Measurements from ENCODE around the gene RNPEPL1.

The RNPEPL1 gene

GRCh38 chr2:240579071-240579762, 10.9 kb downstream of the RNPEPL1 start:
- TF ChIP-seq ZNF654 (tag by site-specific recombination; IDR thresholded peaks at IDR 0.05; ENCODE audit: low read depth) = no peak
- TF ChIP-seq, protein P1, sequence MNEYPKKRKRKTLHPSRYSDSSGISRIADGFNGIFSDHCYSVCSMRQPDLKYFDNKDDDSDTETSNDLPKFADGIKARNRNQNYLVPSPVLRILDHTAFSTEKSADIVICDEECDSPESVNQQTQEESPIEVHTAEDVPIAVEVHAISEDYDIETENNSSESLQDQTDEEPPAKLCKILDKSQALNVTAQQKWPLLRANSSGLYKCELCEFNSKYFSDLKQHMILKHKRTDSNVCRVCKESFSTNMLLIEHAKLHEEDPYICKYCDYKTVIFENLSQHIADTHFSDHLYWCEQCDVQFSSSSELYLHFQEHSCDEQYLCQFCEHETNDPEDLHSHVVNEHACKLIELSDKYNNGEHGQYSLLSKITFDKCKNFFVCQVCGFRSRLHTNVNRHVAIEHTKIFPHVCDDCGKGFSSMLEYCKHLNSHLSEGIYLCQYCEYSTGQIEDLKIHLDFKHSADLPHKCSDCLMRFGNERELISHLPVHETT (tag by site-specific recombination; IDR thresholded peaks at IDR 0.05) = no peak
- TF ChIP-seq, protein P2, sequence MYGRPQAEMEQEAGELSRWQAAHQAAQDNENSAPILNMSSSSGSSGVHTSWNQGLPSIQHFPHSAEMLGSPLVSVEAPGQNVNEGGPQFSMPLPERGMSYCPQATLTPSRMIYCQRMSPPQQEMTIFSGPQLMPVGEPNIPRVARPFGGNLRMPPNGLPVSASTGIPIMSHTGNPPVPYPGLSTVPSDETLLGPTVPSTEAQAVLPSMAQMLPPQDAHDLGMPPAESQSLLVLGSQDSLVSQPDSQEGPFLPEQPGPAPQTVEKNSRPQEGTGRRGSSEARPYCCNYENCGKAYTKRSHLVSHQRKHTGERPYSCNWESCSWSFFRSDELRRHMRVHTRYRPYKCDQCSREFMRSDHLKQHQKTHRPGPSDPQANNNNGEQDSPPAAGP (tag by site-specific recombination; IDR thresholded peaks at IDR 0.05) = no peak
- TF ChIP-seq ZNF404 (tag by site-specific recombination; IDR thresholded peaks at IDR 0.05) = no peak
- TF ChIP-seq ZNF121 (tag by site-specific recombination; IDR thresholded peaks at IDR 0.05) = no peak
- TF ChIP-seq ZNF664 (tag by site-specific recombination; IDR thresholded peaks at IDR 0.05) = no peak
- no peak for TF ChIP-seq HOXD13 (CRISPR knock-in tag; IDR thresholded peaks at IDR 0.05; ENCODE audit: borderline replicate concordance)
- TF ChIP-seq MYNN (tag by site-specific recombination; IDR thresholded peaks at IDR 0.05; ENCODE audit: borderline replicate concordance) = no peak
- TF ChIP-seq, protein P3, sequence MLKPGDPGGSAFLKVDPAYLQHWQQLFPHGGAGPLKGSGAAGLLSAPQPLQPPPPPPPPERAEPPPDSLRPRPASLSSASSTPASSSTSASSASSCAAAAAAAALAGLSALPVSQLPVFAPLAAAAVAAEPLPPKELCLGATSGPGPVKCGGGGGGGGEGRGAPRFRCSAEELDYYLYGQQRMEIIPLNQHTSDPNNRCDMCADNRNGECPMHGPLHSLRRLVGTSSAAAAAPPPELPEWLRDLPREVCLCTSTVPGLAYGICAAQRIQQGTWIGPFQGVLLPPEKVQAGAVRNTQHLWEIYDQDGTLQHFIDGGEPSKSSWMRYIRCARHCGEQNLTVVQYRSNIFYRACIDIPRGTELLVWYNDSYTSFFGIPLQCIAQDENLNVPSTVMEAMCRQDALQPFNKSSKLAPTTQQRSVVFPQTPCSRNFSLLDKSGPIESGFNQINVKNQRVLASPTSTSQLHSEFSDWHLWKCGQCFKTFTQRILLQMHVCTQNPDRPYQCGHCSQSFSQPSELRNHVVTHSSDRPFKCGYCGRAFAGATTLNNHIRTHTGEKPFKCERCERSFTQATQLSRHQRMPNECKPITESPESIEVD (tag by site-specific recombination; IDR thresholded peaks at IDR 0.05) = no peak
- no peak for TF ChIP-seq ZBTB10 (tag by site-specific recombination; IDR thresholded peaks at IDR 0.05)
- TF ChIP-seq, protein P4, sequence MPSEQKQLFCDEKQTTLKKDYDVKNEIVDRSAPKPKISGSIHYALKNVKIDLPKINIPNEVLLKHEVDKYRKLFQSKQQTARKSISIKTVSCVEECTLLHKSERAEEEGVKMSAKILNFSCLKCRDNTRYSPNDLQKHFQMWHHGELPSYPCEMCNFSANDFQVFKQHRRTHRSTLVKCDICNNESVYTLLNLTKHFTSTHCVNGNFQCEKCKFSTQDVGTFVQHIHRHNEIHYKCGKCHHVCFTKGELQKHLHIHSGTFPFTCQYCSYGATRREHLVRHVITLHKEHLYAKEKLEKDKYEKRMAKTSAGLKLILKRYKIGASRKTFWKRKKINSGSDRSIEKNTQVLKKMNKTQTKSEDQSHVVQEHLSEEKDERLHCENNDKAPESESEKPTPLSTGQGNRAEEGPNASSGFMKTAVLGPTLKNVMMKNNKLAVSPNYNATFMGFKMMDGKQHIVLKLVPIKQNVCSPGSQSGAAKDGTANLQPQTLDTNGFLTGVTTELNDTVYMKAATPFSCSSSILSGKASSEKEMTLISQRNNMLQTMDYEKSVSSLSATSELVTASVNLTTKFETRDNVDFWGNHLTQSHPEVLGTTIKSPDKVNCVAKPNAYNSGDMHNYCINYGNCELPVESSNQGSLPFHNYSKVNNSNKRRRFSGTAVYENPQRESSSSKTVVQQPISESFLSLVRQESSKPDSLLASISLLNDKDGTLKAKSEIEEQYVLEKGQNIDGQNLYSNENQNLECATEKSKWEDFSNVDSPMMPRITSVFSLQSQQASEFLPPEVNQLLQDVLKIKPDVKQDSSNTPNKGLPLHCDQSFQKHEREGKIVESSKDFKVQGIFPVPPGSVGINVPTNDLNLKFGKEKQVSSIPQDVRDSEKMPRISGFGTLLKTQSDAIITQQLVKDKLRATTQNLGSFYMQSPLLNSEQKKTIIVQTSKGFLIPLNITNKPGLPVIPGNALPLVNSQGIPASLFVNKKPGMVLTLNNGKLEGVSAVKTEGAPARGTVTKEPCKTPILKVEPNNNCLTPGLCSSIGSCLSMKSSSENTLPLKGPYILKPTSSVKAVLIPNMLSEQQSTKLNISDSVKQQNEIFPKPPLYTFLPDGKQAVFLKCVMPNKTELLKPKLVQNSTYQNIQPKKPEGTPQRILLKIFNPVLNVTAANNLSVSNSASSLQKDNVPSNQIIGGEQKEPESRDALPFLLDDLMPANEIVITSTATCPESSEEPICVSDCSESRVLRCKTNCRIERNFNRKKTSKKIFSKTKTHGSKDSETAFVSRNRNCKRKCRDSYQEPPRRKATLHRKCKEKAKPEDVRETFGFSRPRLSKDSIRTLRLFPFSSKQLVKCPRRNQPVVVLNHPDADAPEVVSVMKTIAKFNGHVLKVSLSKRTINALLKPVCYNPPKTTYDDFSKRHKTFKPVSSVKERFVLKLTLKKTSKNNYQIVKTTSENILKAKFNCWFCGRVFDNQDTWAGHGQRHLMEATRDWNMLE (tag by site-specific recombination; conservative IDR thresholded peaks at IDR 0.05; ENCODE audit: low read depth) = no peak
- no peak for TF ChIP-seq ZFP69B (tag by site-specific recombination; IDR thresholded peaks at IDR 0.05)
- no peak for TF ChIP-seq ZNF658 (tag by site-specific recombination; IDR thresholded peaks at IDR 0.05)
- no peak for TF ChIP-seq ZNF266 (tag by site-specific recombination; IDR thresholded peaks at IDR 0.05; ENCODE audit: low read depth)
- no peak for TF ChIP-seq CTCF (tag by site-specific recombination; IDR thresholded peaks at IDR 0.05)
- TF ChIP-seq ZNF558 (tag by site-specific recombination; IDR thresholded peaks at IDR 0.05) = no peak
- no peak for TF ChIP-seq ZNF350 (tag by site-specific recombination; IDR thresholded peaks at IDR 0.05)
- TF ChIP-seq, protein P5, sequence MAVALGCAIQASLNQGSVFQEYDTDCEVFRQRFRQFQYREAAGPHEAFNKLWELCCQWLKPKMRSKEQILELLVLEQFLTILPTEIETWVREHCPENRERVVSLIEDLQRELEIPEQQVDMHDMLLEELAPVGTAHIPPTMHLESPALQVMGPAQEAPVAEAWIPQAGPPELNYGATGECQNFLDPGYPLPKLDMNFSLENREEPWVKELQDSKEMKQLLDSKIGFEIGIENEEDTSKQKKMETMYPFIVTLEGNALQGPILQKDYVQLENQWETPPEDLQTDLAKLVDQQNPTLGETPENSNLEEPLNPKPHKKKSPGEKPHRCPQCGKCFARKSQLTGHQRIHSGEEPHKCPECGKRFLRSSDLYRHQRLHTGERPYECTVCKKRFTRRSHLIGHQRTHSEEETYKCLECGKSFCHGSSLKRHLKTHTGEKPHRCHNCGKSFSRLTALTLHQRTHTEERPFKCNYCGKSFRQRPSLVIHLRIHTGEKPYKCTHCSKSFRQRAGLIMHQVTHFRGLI (tag by site-specific recombination; IDR thresholded peaks at IDR 0.05) = no peak
- Histone ChIP-seq H3K36me3 (ENCODE audit: control insufficient read depth in 2 of 2, insufficient read depth in 1 of 2, low read length in 2 of 2) (peaks cover 0 to 55% of the 10 kb centered on the region in 2 experiments; a peak in 1 of 3 replicates), H3K27ac (ENCODE audit: extremely low read depth, low read depth, low read length) (no peak overlapping the region), H3K4me3 (ENCODE audit: low read depth, low read length) (no peak overlapping the region), H3K4me1 (ENCODE audit: control insufficient read depth, insufficient read depth, low read length) (peaks cover 7% of the 10 kb centered on the region), H3K9me3 (ENCODE audit: control insufficient read depth, insufficient read depth, low read depth, low read length) (no peaks in the 10 kb centered on the region)
- POLR2A ChIA-PET = interaction anchor here (1.2 to 1.4 kb wide), 2 partner anchors 10 to 13 kb away, joined by 3 to 5 read pairs; partner anchors contain the start of gene RNPEPL1
- CTCF ChIA-PET = interaction anchor here (0.8 to 3.9 kb wide), 6 partner anchors 8 to 374 kb away, joined by 3 to 33 read pairs (median 4); no protein-coding TSS in a partner anchor
